Endothelial cell of umbilical vein (primary cell): ENCODE measurements around the gene SAMD9L. TPM values are rescaled to one million over a fixed set of nuclear protein-coding genes. Genes with fewer than 3 reads are reported as not detected.
A peak's percentile ranks its signal among the peaks of the same experiment; 100 is the strongest.

Experiments
- BruUV-seq: library from RNA; stranded (reverse); fragments of 400-500 nt; replicated peaks from 2 replicates; lab custom pipeline; 2021; lab: Mats Ljungman, UMichigan
- CTCF ChIA-PET: fragments of 300-600, 350-600 bp; sonication (Branson Sonifier 250); formaldehyde crosslinking; loops from one replicate; lab custom pipeline; 2021; ENCODE audit warnings: antibody characterized with exemption, inconsistent platforms; lab: Charles Lee
- POLR2A ChIA-PET: fragments of 300-600, 350-600 bp; sonication (Branson Sonifier 250); formaldehyde crosslinking; loops from one replicate; lab custom pipeline; 2021; ENCODE audit warnings: antibody characterized with exemption, inconsistent platforms; lab: Charles Lee
- DNase-seq: peaks from one replicate; pipeline ENCODE4 v3.0.0-alpha.2; 2011; ENCODE audit warnings: low read depth, low spot score
- FAIRE-seq: peaks from 2 replicates; lab custom pipeline; 2011; peaks lifted over from hg19 to GRCh38; lab: Jason Lieb, UNC
- H2AFZ ChIP-seq: 2 replicates; pipeline ENCODE4 v1.6.0; 2012; ENCODE audit warnings: low read depth, low read length, control low read depth, inconsistent platforms
- H3K27ac ChIP-seq: 2 replicates; pipeline ENCODE4 v1.5.1; 2011; ENCODE audit warnings: low read depth, mild to moderate bottlenecking, control low read depth, low read length, moderate library complexity; ENCODE audit not compliant: insufficient read depth
- H3K27me3 ChIP-seq, 2 experiments: 2 replicates each; pipeline versions ENCODE4 v1.6.0 to v1.6.1; 2011; ENCODE audit warnings: low read length in 2 of 2, mixed read lengths in 1 of 2; ENCODE audit not compliant: control insufficient read depth in 2 of 2, insufficient read depth in 2 of 2
- H3K36me3 ChIP-seq, 2 experiments: 2 replicates in 1 of 2; 3 replicates in 1 of 2; pipeline ENCODE4 v1.5.1; 2011; ENCODE audit warnings: low read length in 2 of 2, mild to moderate bottlenecking in 1 of 2, moderate library complexity in 1 of 2; ENCODE audit not compliant: control insufficient read depth in 2 of 2, insufficient read depth in 2 of 2; ENCODE audit errors: extremely low read depth in 1 of 2
- H3K4me1 ChIP-seq: 3 replicates; pipeline ENCODE4 v1.5.1; 2011; ENCODE audit warnings: mild to moderate bottlenecking, low read length; ENCODE audit not compliant: control insufficient read depth, insufficient read depth; ENCODE audit errors: extremely low read depth
- H3K4me2 ChIP-seq: 2 replicates; pipeline ENCODE4 v1.6.1; 2011; ENCODE audit warnings: low read length, control low read depth, mixed read lengths; ENCODE audit not compliant: insufficient read depth
- H3K4me3 ChIP-seq, 3 experiments: fragments of 200-600 bp in 1 of 3; sonication (generic), shearing (Covaris generic) in 1 of 3; replicated peaks in 1 of 3; 2 replicates each; pipeline ENCODE4 v1.5.1; 2011 to 2016; ENCODE audit warnings: control low read depth in 3 of 3, low read length in 3 of 3, mild to moderate bottlenecking in 2 of 3, inconsistent platforms in 1 of 3, low read depth in 1 of 3, moderate library complexity in 1 of 3; ENCODE audit not compliant: insufficient read depth in 1 of 3
- H3K79me2 ChIP-seq: 2 replicates; pipeline ENCODE4 v1.6.0; 2012; ENCODE audit warnings: low read length, inconsistent platforms; ENCODE audit not compliant: control insufficient read depth, insufficient read depth
- H3K9ac ChIP-seq: replicated peaks from 2 replicates; pipeline ENCODE3; 2011; ENCODE audit warnings: low read length, control low read depth; ENCODE audit not compliant: insufficient read depth; ENCODE audit errors: extremely low read depth
- H3K9me1 ChIP-seq: replicated peaks from 3 replicates; pipeline ENCODE4 v1.6.0; 2011; ENCODE audit warnings: mild to moderate bottlenecking, low read length; ENCODE audit not compliant: control insufficient read depth, insufficient read depth; ENCODE audit errors: extremely low read depth
- H3K9me3 ChIP-seq: replicated peaks from 2 replicates; pipeline ENCODE4 v1.5.1; 2012; ENCODE audit warnings: low read length, inconsistent platforms; ENCODE audit not compliant: control insufficient read depth, insufficient read depth
- H4K20me1 ChIP-seq: replicated peaks from 2 replicates; pipeline ENCODE3; 2011; ENCODE audit warnings: mild to moderate bottlenecking, low read length; ENCODE audit not compliant: control insufficient read depth, insufficient read depth; ENCODE audit errors: extremely low read depth
- CTCF ChIP-seq, 2 donors: IDR thresholded peaks; 1 replicate in 1 of 2; 2 replicates in 1 of 2; pipeline ENCODE4 v1.5.1; 2011; ENCODE audit warnings: low read length in 2 of 2, mild to moderate bottlenecking in 2 of 2, moderate library complexity in 2 of 2, control low read depth in 1 of 2, inconsistent platforms in 1 of 2, low read depth in 1 of 2; ENCODE audit not compliant: insufficient read depth in 1 of 2; ENCODE audit errors: extremely low read depth in 1 of 2
- EZH2 ChIP-seq: IDR thresholded peaks from 2 replicates; pipeline ENCODE4 v1.6.1; 2012; ENCODE audit warnings: borderline replicate concordance, low read depth, mild to moderate bottlenecking, moderate library complexity, low read length, inconsistent platforms; ENCODE audit not compliant: severe bottlenecking
- FOS ChIP-seq: IDR thresholded peaks from 2 replicates; pipeline ENCODE4 v1.6.1; 2011; ENCODE audit warnings: mild to moderate bottlenecking, low read length, moderate library complexity, borderline replicate concordance; ENCODE audit not compliant: insufficient read depth
- JUN ChIP-seq: IDR thresholded peaks from 2 replicates; pipeline ENCODE4 v1.6.1; 2011; ENCODE audit warnings: borderline replicate concordance, low read depth; ENCODE audit not compliant: insufficient read length, insufficient read depth
- MYC ChIP-seq: IDR thresholded peaks from one replicate; pipeline ENCODE4 v1.6.1; 2011; ENCODE audit warnings: mild to moderate bottlenecking, low read depth, low read length
- POLR2A ChIP-seq: IDR thresholded peaks from 2 replicates; pipeline ENCODE4 v1.6.1; 2012; ENCODE audit warnings: low read depth, mild to moderate bottlenecking, control low read depth, low read length
- POLR2AphosphoS5 ChIP-seq: IDR thresholded peaks from 2 replicates; pipeline ENCODE4 v1.6.1; 2012; ENCODE audit warnings: low read depth, mild to moderate bottlenecking, control low read depth, low read length, moderate library complexity; ENCODE audit not compliant: insufficient read depth
- dilution Hi-C: fragments of 300-500 bp; cut with MboI; formaldehyde crosslinking; loops from one replicate; pipeline ENCODE4 v1.15.0; 2019; ENCODE audit warnings: low sequenced_read_pairs; ENCODE audit not compliant: extremely low pct_ligation_motif_present
- intact Hi-C: fragments of 100-400 bp; cut with micrococcal nuclease; formaldehyde crosslinking; loops from one replicate; pipeline ENCODE4 v1.10.0; 2022
- polyA plus RNA-seq, 4 experiments: library from polyadenylated mRNA; depleted of rRNA in 3 of 4; stranded (reverse) in 3 of 4; unstranded in 1 of 4; fragments of >200 nt; gene quantifications; 2 replicates each; pipeline versions ENCODE4 v1.2.1 to v1.2.3, GENCODE V29; 2011 to 2012; ENCODE audit warnings: missing spikeins in 1 of 4
- total RNA-seq: library from RNA; stranded (reverse); gene quantifications from 2 replicates; pipeline ENCODE4 v1.2.3, GENCODE V29; 2021
- TF ChIP-seq, protein P1 (sequence below): IDR thresholded peaks from 2 replicates; pipeline ENCODE4 v1.6.1; 2011; ENCODE audit not compliant: insufficient read depth, insufficient read length

Gene SAMD9L
- total and polyA plus RNA-seq, 2 donors (not counting 3 experiments of a cell fraction or from before 2014, with no cell fraction given), result 2.7 to 14.9 TPM

GRCh38 chr7:93147363-93147762 lies 822 bp downstream of the SAMD9L start:
- TF ChIP-seq, protein P1, sequence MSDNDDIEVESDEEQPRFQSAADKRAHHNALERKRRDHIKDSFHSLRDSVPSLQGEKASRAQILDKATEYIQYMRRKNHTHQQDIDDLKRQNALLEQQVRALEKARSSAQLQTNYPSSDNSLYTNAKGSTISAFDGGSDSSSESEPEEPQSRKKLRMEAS, result no peak
- TF ChIP-seq MYC (no peak), EZH2 (no peak), FOS (no peak), POLR2AphosphoS5 (no peak), CTCF (IDR thresholded peaks at IDR 0.05; ENCODE audit: extremely low read depth in 1 of 2, insufficient read depth in 1 of 2, low read depth in 1 of 2, low read length in 2 of 2) (no peak), POLR2A (no peak), JUN (no peak)
- no peaks in the 10 kb centered on the region for H3K79me2 ChIP-seq
- no peaks in the 10 kb centered on the region for H3K9me3 ChIP-seq
- H3K4me2 ChIP-seq, result peak overlapping the region; percentile 98
- no peaks in the 10 kb centered on the region for H3K9me1 ChIP-seq
- peak overlapping the region; percentile 66 for H3K9ac ChIP-seq
- POLR2A ChIA-PET, result no interaction called here
- H3K27me3 ChIP-seq, result no peaks in the 10 kb centered on the region
- peak overlapping the region; percentile 50 for H3K27ac ChIP-seq
- FAIRE-seq (peak; percentile 74), DNase-seq (peak; percentile 76)
- intact Hi-C loops (loop anchor here (5.0 to 10.0 kb wide), 2 partner anchors 135 to 513 kb away; no protein-coding TSS in a partner anchor), dilution Hi-C loops (no loop called here)
- BruUV-seq, result no TSS peak
- no peaks in the 10 kb centered on the region for H4K20me1 ChIP-seq
- CTCF ChIA-PET, result interaction anchor here (1.0 to 1.1 kb wide), 2 partner anchors 30 to 82 kb away, joined by 3 read pairs; partner anchors contain the start of gene SAMD9
- H2AFZ ChIP-seq, result peak overlapping the region; percentile 96
- H3K4me3 ChIP-seq, result peak overlapping the region; percentile 30 to 89 (median 71)
- peaks cover 20% of the 10 kb centered on the region for H3K4me1 ChIP-seq
- no peaks in the 10 kb centered on the region for H3K36me3 ChIP-seq
